SK-N-SH treated with all-trans-retinoic acid at 6 μM for 48 hours (cell line): ENCODE results near the gene MSLN.

Source experiments
- ATAC-seq: fragments of 200-7000 bp; cut with Tn5 transposase; 3 replicates; pipeline ENCODE4 v1.9.1; 2020; ENCODE audit warnings: mild to moderate bottlenecking, moderate library complexity
- ARNTL ChIP-seq: fragments of 450-650 bp; formaldehyde crosslinking; IDR thresholded peaks from 2 replicates; pipeline ENCODE4 v1.5.0; 2020; ENCODE audit warnings: low read depth, mild to moderate bottlenecking, moderate library complexity, borderline replicate concordance
- BACH2 ChIP-seq: fragments of 250-450 bp; sonication (Bioruptor Pico); IDR thresholded peaks from 2 replicates; pipeline ENCODE4 v1.9.0; 2021; ENCODE audit warnings: mild to moderate bottlenecking, borderline replicate concordance
- CREB5 ChIP-seq: fragments of 250-450 bp; sonication (Bioruptor Pico); IDR thresholded peaks from 2 replicates; pipeline ENCODE4 v1.5.1; 2020; ENCODE audit warnings: low read depth, mild to moderate bottlenecking, moderate library complexity
- ESRRG ChIP-seq: fragments of 250-450 bp; sonication (Bioruptor Pico); IDR thresholded peaks from 2 replicates; pipeline ENCODE4 v1.6.1; 2021; ENCODE audit warnings: mild to moderate bottlenecking
- GLIS3 ChIP-seq: fragments of 250-450 bp; sonication (Bioruptor Pico); IDR thresholded peaks from 2 replicates; pipeline ENCODE4 v1.5.0; 2020; ENCODE audit warnings: mild to moderate bottlenecking, moderate library complexity
- ISL1 ChIP-seq: fragments of 250-450 bp; sonication (Bioruptor Pico); IDR thresholded peaks from 2 replicates; pipeline ENCODE4 v2.1.2; 2022; ENCODE audit warnings: mild to moderate bottlenecking, moderate library complexity
- POU6F1 ChIP-seq: fragments of 250-450 bp; sonication (Bioruptor Pico); IDR thresholded peaks from 2 replicates; pipeline ENCODE4 v1.8.0; 2021; ENCODE audit warnings: low read depth, mild to moderate bottlenecking, moderate library complexity, borderline replicate concordance
- PPARA ChIP-seq: fragments of 250-450 bp; sonication (Bioruptor Pico); IDR thresholded peaks from 2 replicates; pipeline ENCODE4 v1.5.0; 2020; ENCODE audit warnings: mild to moderate bottlenecking, borderline replicate concordance
- RARB ChIP-seq: fragments of 250-450 bp; sonication (Bioruptor Pico); IDR thresholded peaks from 2 replicates; pipeline ENCODE4 v1.8.0; 2021; ENCODE audit warnings: mild to moderate bottlenecking, moderate library complexity
- SNAI2 ChIP-seq: fragments of 250-450 bp; sonication (Bioruptor Pico); IDR thresholded peaks from 2 replicates; pipeline ENCODE4 v1.5.0; 2020; ENCODE audit warnings: mild to moderate bottlenecking, moderate library complexity
- TCF4 ChIP-seq: fragments of 250-450 bp; sonication (Bioruptor Pico); IDR thresholded peaks from 2 replicates; pipeline ENCODE4 v1.8.0; 2021; ENCODE audit warnings: mild to moderate bottlenecking, moderate library complexity, borderline replicate concordance
- TOX ChIP-seq: fragments of 250-450 bp; sonication (Bioruptor Pico); IDR thresholded peaks from 2 replicates; pipeline ENCODE4 v1.8.0; 2021; ENCODE audit warnings: mild to moderate bottlenecking, moderate library complexity, borderline replicate concordance
- TSHZ2 ChIP-seq: fragments of 250-450 bp; sonication (Bioruptor Pico); IDR thresholded peaks from 2 replicates; pipeline ENCODE4 v1.5.0; 2020; ENCODE audit warnings: mild to moderate bottlenecking, moderate library complexity
- ZC3H10 ChIP-seq: fragments of 250-450 bp; sonication (Bioruptor Pico); IDR thresholded peaks from 2 replicates; pipeline ENCODE4 v1.5.1; 2021; ENCODE audit warnings: mild to moderate bottlenecking, moderate library complexity
- ZFP3 ChIP-seq: fragments of 250-450 bp; sonication (Bioruptor Pico); IDR thresholded peaks from 2 replicates; pipeline ENCODE4 v1.5.0; 2020; ENCODE audit warnings: mild to moderate bottlenecking, moderate library complexity
- ZFP30 ChIP-seq: fragments of 450-650 bp; formaldehyde crosslinking; IDR thresholded peaks from 2 replicates; pipeline ENCODE4 v1.5.0; 2022; ENCODE audit warnings: mild to moderate bottlenecking, moderate library complexity
- ZNF565 ChIP-seq: fragments of 450-650 bp; formaldehyde crosslinking; conservative IDR thresholded peaks from 2 replicates; pipeline ENCODE4 v1.5.0; 2020; ENCODE audit warnings: low read depth, mild to moderate bottlenecking, moderate library complexity
- ZNF70 ChIP-seq: fragments of 450-650 bp; formaldehyde crosslinking; IDR thresholded peaks from 2 replicates; pipeline ENCODE4 v1.5.0; 2020; ENCODE audit warnings: mild to moderate bottlenecking, moderate library complexity
- ZNF8 ChIP-seq: fragments of 450-650 bp; formaldehyde crosslinking; IDR thresholded peaks from 2 replicates; pipeline ENCODE4 v1.5.0; 2020; ENCODE audit warnings: mild to moderate bottlenecking, moderate library complexity

The MSLN gene

GRCh38 chr16:768428-768827, 7.9 kb downstream of the MSLN start:
- ATAC-seq = no peak
- TF ChIP-seq BACH2 (CRISPR knock-in tag) = no peak
- TF ChIP-seq ESRRG (CRISPR knock-in tag) = no peak
- no peak for TF ChIP-seq ZFP30 (CRISPR knock-in tag)
- no peak for TF ChIP-seq ZFP3 (CRISPR knock-in tag)
- no peak for TF ChIP-seq ARNTL (CRISPR knock-in tag)
- no peak for TF ChIP-seq CREB5 (CRISPR knock-in tag)
- TF ChIP-seq POU6F1 = no peak
- no peak for TF ChIP-seq ZNF8 (CRISPR knock-in tag)
- TF ChIP-seq ZC3H10 (CRISPR knock-in tag) = no peak
- no peak for TF ChIP-seq TSHZ2 (CRISPR knock-in tag)

- ATAC-seq = no peak
Observed at GRCh38 chr16:769184-769784, 8.8 kb downstream of the MSLN start.

GRCh38 chr16:769934-770333, 9.4 kb downstream of the MSLN start:
- TF ChIP-seq ZNF8 (CRISPR knock-in tag) (no peak), GLIS3 (CRISPR knock-in tag) (no peak), TCF4 (CRISPR knock-in tag) (no peak), ISL1 (CRISPR knock-in tag) (no peak), ZC3H10 (CRISPR knock-in tag) (no peak), ESRRG (CRISPR knock-in tag) (no peak), PPARA (CRISPR knock-in tag) (no peak), TSHZ2 (CRISPR knock-in tag) (no peak), POU6F1 (no peak), ZNF565 (CRISPR knock-in tag) (no peak)
- ATAC-seq = no peak

More at GRCh38 chr16:769184-769784, 8.8 kb downstream of the MSLN start:
- TF ChIP-seq ZNF70 (no peak), ZFP30 (CRISPR knock-in tag) (no peak), ESRRG (CRISPR knock-in tag) (no peak), SNAI2 (CRISPR knock-in tag) (no peak), RARB (CRISPR knock-in tag) (no peak), TOX (CRISPR knock-in tag) (no peak), GLIS3 (CRISPR knock-in tag) (no peak)
